ENCODE data around the gene TBXAS1. TPM values are rescaled to one million over a fixed set of nuclear protein-coding genes. Genes with fewer than 3 reads are reported as not detected.

The TBXAS1 gene
- total RNA-seq, 2 experiments from 2014 or later, result 1.5 to 1.8 TPM

DNA sequence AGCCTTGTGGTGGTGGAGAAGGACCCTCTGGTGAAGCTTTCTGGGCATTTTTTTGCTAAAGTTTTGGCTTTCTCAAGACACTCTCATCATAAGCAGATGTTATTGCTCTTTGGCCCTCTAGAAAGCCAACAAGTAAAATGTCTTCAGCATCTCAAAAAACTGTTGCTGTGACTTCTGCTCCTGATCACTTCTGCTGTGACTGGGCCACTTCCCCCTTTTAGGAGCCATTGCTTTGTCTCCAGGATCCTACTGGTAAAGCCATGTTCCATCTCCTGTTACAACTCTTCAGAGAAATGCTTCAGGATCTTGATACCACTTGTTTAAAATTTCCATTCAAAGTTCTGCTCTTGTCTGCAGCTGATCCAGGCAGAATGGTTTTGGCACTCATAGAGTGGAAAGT, 222.8 kb downstream of the TBXAS1 start:
- POLR2A ChIA-PET, result no interaction called here
- CTCF ChIA-PET, result no interaction called here

DNA sequence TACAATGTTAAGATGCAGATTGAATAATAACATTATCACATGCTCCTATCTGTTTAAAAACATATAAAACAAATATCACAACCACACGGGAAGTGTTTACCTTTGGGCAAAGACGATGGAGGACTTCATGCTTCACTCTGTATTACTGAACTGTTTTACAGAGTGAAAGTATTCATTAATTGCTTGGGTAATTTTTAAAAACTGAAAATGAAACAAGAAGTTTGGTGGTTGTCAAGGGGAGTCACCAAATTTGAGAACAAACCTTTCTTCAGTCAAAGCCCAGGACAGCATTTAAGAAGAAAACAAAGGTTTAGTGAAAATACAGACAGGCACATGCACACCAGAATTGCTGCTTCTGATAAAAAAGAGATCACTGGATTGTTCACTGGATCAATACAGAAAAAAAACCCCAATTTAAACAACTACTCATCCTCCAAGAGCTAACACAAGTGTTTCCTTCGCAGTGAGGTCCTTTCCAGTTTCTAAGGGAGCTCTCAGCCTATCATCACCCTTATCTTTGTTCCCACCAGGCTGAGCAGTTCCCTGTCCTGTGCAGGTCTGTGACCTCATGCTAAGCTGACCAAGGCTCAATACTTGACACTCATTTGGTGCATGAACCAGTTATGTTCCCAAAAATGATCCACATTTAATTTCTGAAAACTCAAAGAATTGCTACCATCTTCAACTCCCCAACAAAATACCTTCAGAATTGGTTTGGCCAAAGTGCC, 224.9 kb downstream of the TBXAS1 start:
- POLR2A ChIA-PET, result no interaction called here
- CTCF ChIA-PET, result interaction anchor here (0.5 to 1.2 kb wide), 2 partner anchors 189 to 337 kb away, joined by 3 read pairs; no protein-coding TSS in a partner anchor

DNA sequence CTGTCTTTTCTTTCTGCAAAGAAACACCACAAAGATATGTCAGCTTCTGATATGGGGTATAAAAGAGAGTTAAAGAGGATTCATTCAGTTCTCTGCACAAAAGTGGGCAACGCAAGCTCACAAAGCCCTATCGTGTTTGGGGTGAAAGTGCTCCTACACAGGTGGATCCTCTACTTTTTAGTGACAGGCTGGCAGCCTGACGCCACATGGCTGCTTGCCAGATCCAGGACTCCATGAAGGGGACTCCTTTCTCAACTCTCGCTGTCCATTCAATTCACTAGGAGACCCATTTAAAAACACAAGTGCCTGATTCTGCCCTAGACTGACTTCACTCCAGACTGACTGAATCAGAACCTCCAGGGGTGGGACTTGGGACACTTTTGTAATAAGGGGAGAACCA, 225.7 kb downstream of the TBXAS1 start:
- CTCF ChIA-PET, result interaction anchor here (1.2 kb wide), 1 partner anchor 336 kb away, joined by 3 read pairs; no protein-coding TSS in a partner anchor
- POLR2A ChIA-PET, result no interaction called here

DNA sequence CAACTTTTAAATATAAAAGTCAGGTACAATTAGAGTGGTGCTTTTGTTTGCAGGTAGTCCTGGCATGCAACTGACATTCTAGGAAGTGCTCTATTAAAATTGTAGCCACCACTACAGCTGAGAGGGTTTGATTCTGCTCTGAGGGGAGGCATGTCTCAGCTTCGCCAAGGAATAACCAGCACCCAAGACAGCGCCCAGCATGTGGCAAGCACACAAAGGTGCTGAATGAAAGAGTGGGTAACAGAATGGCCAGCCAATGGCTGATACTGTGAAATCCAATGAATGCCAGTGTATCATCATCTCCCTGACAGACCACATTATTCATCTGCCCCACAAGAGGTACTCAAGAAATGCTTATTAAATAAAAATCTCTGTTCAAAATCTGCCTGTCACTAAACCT, 226.8 kb downstream of the TBXAS1 start:
- ChIA-PET CTCF (interaction anchor here (0.6 kb wide), 1 partner anchor 586 kb away, joined by 5 read pairs; no protein-coding TSS in a partner anchor), POLR2A (no interaction called here)

DNA sequence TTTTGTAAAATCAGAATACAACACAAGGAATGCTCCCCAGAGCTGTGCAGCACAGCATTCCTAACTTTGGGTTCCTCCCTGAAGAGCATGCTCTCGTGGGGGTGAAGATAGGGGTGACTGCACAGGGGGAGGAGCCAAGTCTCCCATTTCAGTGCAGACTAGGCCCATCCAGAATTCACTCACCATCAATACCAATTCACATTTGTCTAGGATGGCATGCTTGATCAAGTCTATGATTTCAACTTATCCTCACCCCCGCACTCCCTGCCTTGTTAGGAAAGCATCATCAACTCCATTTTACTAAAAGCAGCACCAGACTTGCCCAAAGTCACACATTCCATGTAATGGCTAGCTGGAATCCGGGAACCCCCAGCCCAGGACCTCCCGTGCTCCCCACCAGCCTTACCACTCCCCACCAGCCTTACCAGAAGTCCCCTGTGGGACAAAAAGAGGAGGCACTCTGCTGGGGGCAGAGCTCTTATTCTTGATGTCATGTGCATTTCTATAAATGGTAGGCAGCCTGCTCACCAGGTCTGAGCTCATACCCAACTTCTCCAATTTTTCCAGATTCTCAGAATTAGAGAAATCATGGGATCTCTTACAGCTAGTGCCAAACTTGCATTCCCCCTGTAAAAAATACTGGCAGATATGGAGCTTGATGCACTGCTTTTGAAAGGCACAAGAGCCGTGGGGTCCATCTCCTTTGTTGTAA, 227.5 kb downstream of the TBXAS1 start:
- ChIA-PET POLR2A (interaction anchor here (0.6 kb wide), 1 partner anchor 199 kb away, joined by 3 read pairs; no protein-coding TSS in a partner anchor), CTCF (interaction anchor here (0.6 kb wide), 1 partner anchor 88 kb away, joined by 3 read pairs; no protein-coding TSS in a partner anchor)

DNA sequence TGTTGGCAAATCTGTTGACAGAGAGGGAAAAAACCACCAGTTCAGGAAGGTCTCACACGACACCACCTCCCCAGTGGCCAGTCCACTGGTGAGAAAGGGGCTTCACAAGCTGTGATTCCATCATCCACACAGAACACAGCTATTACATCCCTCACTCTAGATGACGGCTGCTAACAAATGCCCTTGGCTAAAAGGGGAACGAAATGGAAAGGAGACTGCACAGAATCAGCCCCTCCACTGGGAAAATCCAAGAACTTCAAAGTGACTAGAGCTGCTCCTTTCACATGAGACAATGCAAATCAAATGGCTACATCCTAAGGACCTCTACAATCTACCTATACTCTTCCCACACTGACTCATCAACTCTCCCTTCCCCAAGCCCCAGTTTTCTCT, 228.1 kb downstream of the TBXAS1 start:
- POLR2A ChIA-PET, result interaction anchor here (0.6 kb wide), 1 partner anchor 199 kb away, joined by 3 read pairs; no protein-coding TSS in a partner anchor
- CTCF ChIA-PET, result interaction anchor here (0.7 kb wide), 1 partner anchor 18 kb away, joined by 3 read pairs; no protein-coding TSS in a partner anchor

DNA sequence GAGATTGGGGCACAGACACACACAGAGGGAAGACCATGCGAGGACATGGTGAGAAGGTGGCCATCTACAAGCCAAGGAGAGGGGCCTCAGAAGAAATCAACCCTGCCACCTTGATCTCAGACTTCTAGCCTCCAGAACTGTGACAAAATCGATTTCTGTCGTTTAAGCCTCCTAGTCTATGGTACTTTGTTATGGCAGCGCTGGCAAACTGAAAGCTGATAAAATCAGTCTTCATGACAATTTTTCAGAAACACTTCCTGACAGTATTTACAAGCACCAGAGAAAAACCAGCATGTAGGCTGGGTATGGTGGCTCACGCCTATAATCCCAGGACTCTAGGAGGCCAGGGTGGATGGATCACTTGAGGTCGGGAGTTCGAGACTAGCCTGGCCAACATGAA, 229.5 kb downstream of the TBXAS1 start:
- CTCF ChIA-PET, result no interaction called here

DNA sequence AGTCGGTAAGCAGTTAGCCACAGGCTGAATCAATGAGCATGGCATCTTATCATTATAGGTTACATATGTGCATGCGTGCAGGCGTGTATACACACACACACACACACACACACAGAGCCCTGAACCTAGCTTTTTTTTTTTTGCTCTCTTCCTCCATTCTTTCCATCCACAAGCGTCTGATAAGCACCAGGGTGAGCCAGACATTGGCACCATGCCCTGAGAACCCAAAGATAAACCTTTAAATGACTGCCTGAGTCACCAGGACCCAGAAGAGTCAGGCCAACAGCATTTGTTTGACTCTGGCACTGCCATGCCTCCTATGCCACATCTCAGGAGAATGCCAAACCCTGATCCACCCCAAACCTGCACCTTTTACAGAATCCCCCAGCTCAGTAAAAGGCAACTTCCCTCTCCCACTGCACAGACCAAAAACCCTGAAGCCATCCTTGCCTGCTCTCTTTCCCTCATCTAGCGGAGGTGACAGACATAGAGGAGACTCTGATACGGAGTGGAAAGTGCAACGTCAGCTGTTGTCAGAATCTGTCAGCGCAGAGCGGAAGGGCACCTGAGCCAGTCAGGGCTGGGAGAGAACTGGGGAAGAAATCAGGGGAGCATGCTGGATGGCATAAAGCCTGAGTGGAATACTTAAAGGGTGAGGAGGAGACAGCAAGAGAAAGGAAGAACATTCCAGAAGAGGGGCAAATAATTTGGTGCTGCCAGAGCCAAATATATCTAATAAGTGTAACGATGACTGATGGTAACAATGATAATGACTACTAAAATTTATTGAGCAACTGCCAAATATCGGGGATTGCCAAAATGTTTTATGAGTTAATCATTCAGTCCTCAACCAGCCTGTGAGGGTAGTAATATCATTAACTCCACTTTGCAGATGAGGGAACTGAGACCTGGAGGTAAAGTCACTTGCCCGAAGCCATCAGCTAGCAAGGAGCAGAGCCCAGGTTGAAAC, 230.5 kb downstream of the TBXAS1 start:
- ChIA-PET POLR2A (no interaction called here), CTCF (no interaction called here)

More for the DNA sequence above, 229.5 kb downstream of the TBXAS1 start:
- POLR2A ChIA-PET, result interaction anchor here (0.7 kb wide), 1 partner anchor 52 kb away, joined by 3 read pairs; no protein-coding TSS in a partner anchor

DNA sequence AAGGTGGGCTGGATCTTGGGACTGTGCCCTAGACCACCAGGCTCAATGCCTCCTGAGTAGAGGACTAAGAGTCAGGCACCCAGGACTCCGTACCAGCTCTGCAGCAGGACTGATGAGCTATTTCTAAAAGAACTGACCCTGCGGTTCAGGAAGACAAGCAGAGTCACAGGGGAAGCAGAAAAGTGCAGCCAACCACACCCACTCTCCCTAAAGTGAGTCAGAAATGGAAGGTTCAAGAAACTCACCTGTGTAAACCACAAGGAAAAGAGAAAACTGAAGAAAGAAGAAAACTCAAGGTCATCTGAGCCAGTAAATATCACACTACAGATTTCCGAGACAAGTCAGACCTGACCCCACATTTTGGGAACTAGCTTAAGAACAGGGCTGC, 231.2 kb downstream of the TBXAS1 start:
- ChIA-PET CTCF (no interaction called here), POLR2A (no interaction called here)

DNA sequence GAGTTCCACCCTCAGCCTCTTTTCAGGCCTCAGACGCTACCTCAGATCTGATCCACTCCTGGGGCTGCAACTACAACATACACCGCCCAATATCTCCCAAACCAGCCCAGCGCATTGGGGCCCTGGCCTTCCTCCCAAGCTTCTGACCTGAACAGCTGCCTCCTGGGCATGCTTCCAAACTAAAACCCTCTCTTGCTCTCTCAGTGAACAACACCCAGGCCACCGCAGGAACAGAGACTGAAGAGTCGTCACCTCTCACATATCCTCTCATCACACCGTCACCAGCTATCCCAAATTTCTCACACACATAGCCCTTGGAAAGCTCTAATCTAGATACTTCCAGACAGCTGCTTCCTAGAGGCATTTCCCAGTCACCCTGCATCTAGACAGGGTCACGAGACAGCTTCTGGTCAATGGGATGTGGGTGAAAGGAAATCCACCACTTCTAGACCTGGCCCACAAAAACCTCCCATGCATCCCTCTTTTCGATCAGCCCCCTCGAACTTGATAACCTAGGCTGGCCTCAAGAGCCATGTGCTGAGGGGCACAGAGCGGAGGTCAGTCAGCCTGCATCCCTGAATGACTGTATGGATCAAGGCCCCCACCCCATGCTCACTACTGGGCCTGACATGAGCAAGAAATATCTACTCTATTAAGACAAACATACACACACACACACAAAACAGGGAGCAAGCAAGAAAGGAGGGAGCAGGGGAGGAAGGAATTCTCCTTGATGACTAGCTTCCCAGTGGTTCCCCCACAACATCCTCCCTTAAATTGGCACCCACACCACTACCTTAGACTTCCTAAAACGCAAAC, 231.9 kb downstream of the TBXAS1 start:
- ChIA-PET POLR2A (no interaction called here), CTCF (no interaction called here)

DNA sequence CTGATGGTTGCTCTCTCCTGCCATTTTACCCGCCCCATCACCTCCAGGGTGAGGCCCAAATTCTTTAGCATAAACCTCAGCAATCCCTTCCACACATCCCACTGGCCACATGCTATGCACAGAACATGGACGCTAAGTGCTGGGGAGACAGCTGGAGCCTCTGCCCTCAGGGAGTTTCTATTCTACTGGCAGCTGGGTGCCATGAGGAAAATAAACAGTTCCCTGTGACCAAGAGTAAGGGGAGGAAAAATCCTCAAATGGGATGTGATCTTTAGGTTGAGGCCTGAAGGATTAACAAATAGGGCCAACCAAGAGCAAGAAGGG, 232.5 kb downstream of the TBXAS1 start:
- ChIA-PET POLR2A (no interaction called here), CTCF (no interaction called here)

DNA sequence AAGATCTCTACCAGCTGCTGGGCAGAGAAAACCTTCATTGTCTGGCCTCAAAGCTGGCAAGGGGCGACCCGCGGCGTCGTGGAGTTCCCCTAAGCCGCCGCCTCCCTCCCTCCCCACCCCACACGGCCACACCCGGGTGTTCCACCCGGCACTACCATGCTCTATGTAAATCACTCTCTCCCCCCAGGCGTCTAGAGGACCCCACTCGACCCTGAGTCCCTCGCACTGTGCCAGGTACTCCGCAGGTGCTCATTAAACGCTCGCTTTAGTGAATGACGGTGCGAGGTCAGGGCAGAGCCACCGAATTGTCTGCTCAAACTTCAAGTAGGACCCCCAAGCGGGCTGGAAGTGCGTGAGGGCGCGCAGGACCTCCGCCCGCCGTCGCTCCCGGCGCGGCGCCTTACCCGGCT, 233.1 kb downstream of the TBXAS1 start:
- POLR2A ChIA-PET, result interaction anchor here (1.1 kb wide), 1 partner anchor 116 kb away, joined by 3 read pairs; no protein-coding TSS in a partner anchor
- CTCF ChIA-PET, result no interaction called here

DNA sequence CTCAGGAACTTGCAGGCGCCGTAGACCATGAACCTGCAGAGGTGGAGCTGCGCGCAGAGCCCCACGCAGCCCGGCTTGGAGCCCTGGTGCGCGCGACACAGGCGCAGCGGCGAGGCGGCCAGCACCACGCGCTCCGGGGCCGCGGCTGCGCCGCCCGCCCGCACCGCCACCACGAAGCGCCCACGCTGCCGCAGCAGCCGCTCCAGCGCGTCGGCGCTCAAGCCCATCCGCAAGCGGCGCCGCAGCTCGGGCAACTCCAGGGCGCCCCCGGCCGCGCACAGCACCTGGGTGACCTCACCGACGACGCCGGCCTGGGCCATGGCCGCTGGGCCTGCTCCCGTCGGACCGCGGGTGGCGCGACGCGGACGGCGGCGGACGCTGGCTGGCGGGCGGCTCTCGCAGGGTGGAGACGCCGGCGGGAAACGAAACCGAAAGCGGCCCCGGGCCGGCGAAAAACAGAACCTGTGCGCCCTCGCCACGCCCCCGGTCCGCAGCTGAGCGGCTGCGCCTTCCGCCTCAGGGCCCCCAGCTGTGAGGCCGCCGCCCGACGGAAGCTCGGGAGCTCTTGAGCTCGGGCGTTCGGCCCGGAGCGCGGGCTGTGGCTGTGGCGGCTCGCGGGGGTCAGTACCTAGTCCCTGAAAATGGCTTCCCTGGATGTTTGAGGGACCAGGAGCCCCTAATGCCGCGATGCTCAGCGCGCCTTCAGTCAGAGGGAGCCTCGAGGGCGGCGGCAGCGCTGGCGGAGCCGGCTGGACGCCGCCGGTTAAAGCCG, 233.7 kb downstream of the TBXAS1 start, which contains the start of gene PARP12:
Gene PARP12 (minus strand): TSS at position 424 of the 772 bp plus-strand sequence. CDS start 104 bp downstream, at position 320.
- CTCF ChIA-PET, result no interaction called here
- POLR2A ChIA-PET, result interaction anchor here (1.1 kb wide), 1 partner anchor 115 kb away, joined by 3 read pairs; no protein-coding TSS in a partner anchor

DNA sequence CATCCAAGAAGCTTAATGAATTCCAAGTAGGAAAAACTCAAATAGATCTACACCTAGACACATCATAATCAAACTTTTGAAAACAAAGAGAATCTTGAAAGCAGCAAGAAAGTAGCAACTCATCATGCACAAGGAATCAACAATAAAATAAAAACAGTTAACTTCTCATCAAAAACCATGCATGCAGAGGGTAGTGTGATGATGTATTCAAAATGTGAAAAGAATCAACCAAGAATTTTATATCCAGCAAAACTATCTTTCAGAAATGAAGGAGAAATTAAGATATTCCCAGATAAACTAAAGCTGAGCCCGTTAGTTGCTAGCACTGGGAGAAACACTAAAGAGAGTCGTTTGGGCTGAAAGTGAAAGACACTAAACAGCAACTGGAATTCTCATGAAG, 238.0 kb downstream of the TBXAS1 start:
- ChIA-PET CTCF (no interaction called here), POLR2A (no interaction called here)

DNA sequence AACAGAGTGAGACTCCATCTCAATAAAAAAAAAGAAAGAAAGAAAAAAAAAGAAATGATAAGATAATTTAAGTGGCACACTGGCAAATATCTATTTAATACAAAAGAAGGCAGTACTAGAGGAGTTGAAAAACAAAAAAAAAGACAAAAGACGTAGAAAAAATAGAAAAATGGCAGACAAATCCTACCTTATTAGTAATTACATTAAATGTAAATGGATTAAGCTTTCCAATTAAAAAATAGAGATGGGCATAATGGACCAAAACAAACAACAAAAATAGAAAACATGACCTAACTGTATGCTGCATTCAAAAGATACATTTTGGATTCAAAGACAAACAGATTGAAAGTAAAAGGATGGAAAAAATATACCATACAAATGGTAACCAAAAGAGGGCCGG, 239.0 kb downstream of the TBXAS1 start:
- ChIA-PET CTCF (interaction anchor here (0.5 kb wide), 1 partner anchor 207 kb away, joined by 3 read pairs; no protein-coding TSS in a partner anchor), POLR2A (no interaction called here)

DNA sequence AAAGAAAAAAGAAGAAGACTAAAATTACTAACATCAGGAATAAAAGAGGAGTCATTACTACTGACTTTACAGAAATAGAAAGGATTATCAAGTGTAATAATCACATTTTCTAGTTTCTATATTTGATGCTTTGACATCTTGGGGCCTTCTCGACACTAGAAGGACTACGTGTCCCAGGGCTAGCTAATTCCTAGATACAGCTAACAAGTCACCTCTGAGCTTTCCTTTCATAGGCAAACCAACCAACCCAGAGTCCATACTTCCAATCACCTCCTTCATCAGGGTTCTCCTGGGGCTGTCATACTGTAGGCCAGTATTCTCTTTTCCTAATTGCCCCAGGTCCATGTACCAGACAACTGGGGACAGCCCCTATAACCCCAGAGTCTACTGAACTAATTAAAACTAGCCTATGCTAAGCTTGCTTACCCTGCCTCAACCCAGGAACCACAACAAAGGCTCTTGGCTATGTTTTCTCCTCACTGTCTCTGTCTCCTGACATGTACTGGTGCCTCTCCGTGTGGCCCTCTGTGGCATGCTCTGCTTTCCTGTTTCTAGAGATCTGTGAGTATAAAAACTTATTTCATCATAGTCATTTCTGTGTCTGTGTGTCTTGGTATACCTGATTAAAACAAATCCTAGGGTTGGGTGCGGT, 240.4 kb downstream of the TBXAS1 start:
- ChIA-PET POLR2A (interaction anchor here (0.5 kb wide), 2 partner anchors 121 to 131 kb away, joined by 3 to 9 read pairs; no protein-coding TSS in a partner anchor), CTCF (interaction anchor here (0.5 kb wide), 1 partner anchor 255 kb away, joined by 3 read pairs; no protein-coding TSS in a partner anchor)
